HCT116 (cell line): Measurements from ENCODE around the gene UCK1. TPM values are rescaled to one million over a fixed set of nuclear protein-coding genes. Genes with fewer than 3 reads are reported as not detected.

ENCODE experiments used
- ATAC-seq: fragments of 200-7000 bp; cut with Tn5 transposase; 2 replicates; pipeline ENCODE4 v1.9.1; 2020; ENCODE audit warnings: mild to moderate bottlenecking, moderate library complexity
- BruUV-seq: library from RNA; stranded (reverse); fragments of 400-500 nt; replicated peaks from 2 replicates; lab custom pipeline; 2021; lab: Mats Ljungman, UMichigan
- CTCF ChIA-PET: fragments of 300-600 bp; sonication (Branson Sonifier 250); formaldehyde crosslinking; loops from one replicate; lab custom pipeline; 2021; ENCODE audit warnings: antibody characterized with exemption; lab: Charles Lee
- POLR2A ChIA-PET: fragments of 300-600, 350-600 bp; sonication (Branson Sonifier 250); formaldehyde crosslinking; loops from one replicate; lab custom pipeline; 2021; ENCODE audit warnings: antibody characterized with exemption; lab: Charles Lee
- RAD21 ChIA-PET, 2 experiments: fragments of 300-600 bp; sonication (Branson Sonifier 250); formaldehyde crosslinking; loops; one replicate each; lab custom pipeline; 2023; ENCODE audit warnings: low total read pairs in 2 of 2; ENCODE audit not compliant: uncharacterized antibody in 2 of 2, unreplicated experiment in 2 of 2, low non-redundant PET in 1 of 2; lab: Charles Lee
- DNase-seq: peaks from one replicate; pipeline ENCODE4 v3.0.0-alpha.2; 2010; ENCODE audit warnings: low read depth, low spot score
- H2AFZ ChIP-seq: fragments of 200-600 bp; shearing (Covaris generic), sonication (generic); 2 replicates; pipeline ENCODE4 v1.6.1; 2017; ENCODE audit warnings: low read depth, mixed run types, mixed read lengths, antibody characterized with exemption, low read length; ENCODE audit not compliant: poor library complexity, severe bottlenecking
- H3K27ac ChIP-seq: 2 replicates; pipeline ENCODE4 v1.5.1; 2012; ENCODE audit warnings: low read depth, low read length
- H3K27me3 ChIP-seq: fragments of 200-600 bp; sonication (generic); 2 replicates; pipeline ENCODE4 v1.6.1; 2016; ENCODE audit warnings: mixed run types, low read length, mixed read lengths; ENCODE audit not compliant: insufficient read depth
- H3K36me3 ChIP-seq, 2 experiments: fragments of 200-500 bp in 1 of 2; fragments of 200-600 bp in 1 of 2; sonication (Bioruptor generic) in 1 of 2; sonication (generic) in 1 of 2; 2 replicates each; pipeline versions ENCODE4 v1.5.1 to v1.6.1; 2014 to 2016; ENCODE audit warnings: low read length in 2 of 2, inconsistent platforms in 1 of 2, mixed read lengths in 1 of 2, mixed run types in 1 of 2; ENCODE audit not compliant: insufficient read depth in 2 of 2, control insufficient read depth in 1 of 2
- H3K4me1 ChIP-seq, 2 experiments: fragments of 200-600 bp in 1 of 2; sonication (generic) in 1 of 2; 2 replicates each; pipeline versions ENCODE4 v1.5.1 to v1.6.1; 2012 to 2017; ENCODE audit warnings: low read length in 2 of 2, inconsistent platforms in 1 of 2, mild to moderate bottlenecking in 1 of 2, mixed read lengths in 1 of 2, mixed run types in 1 of 2, moderate library complexity in 1 of 2; ENCODE audit not compliant: insufficient read depth in 2 of 2, control insufficient read depth in 1 of 2
- H3K4me2 ChIP-seq: fragments of 200-600 bp; sonication (generic); 2 replicates; pipeline ENCODE4 v1.6.1; 2017; ENCODE audit warnings: mixed run types, low read length, mixed read lengths
- H3K4me3 ChIP-seq, 2 experiments: fragments of 200-600 bp in 1 of 2; sonication (generic) in 1 of 2; replicated peaks in 1 of 2; 2 replicates each; pipeline ENCODE4 v1.5.1; 2011 to 2016; ENCODE audit warnings: low read length in 2 of 2, control low read depth in 1 of 2, low read depth in 1 of 2, mild to moderate bottlenecking in 1 of 2, mixed read lengths in 1 of 2, mixed run types in 1 of 2
- H3K79me2 ChIP-seq: fragments of 200-600 bp; sonication (generic); 2 replicates; pipeline ENCODE4 v1.6.1; 2017; ENCODE audit warnings: mild to moderate bottlenecking, mixed run types, low read length, moderate library complexity, mixed read lengths; ENCODE audit not compliant: insufficient read depth
- H3K9ac ChIP-seq: fragments of 200-600 bp; sonication (generic); 2 replicates; pipeline ENCODE4 v1.6.1; 2016; ENCODE audit warnings: low read length, mixed read lengths
- H3K9me2 ChIP-seq: fragments of 200-600 bp; sonication (generic), shearing (Covaris generic); 2 replicates; pipeline ENCODE4 v1.6.1; 2017; ENCODE audit warnings: mixed run types, mild to moderate bottlenecking, moderate library complexity; ENCODE audit not compliant: insufficient read depth
- H3K9me3 ChIP-seq, 2 experiments: fragments of 200-500 bp in 1 of 2; fragments of 200-600 bp in 1 of 2; sonication (Bioruptor generic) in 1 of 2; sonication (generic) in 1 of 2; 2 replicates each; pipeline ENCODE4 v1.6.1; 2014 to 2017; ENCODE audit warnings: low read length in 2 of 2, mixed read lengths in 2 of 2, inconsistent platforms in 1 of 2, low read depth in 1 of 2, mild to moderate bottlenecking in 1 of 2, mixed run types in 1 of 2, moderate library complexity in 1 of 2; ENCODE audit not compliant: control insufficient read depth in 1 of 2, insufficient read depth in 1 of 2
- H4K20me1 ChIP-seq: fragments of 200-600 bp; sonication (generic), shearing (Covaris generic); 2 replicates; pipeline ENCODE4 v1.6.1; 2017; ENCODE audit warnings: mixed run types, mild to moderate bottlenecking, moderate library complexity; ENCODE audit not compliant: insufficient read depth
- CBX3 ChIP-seq: IDR thresholded peaks from 2 replicates; pipeline ENCODE4 v1.6.1; 2012; ENCODE audit warnings: low read depth
- EGR1 ChIP-seq: IDR thresholded peaks from 2 replicates; pipeline ENCODE4 v1.6.1; 2012; ENCODE audit warnings: low read depth
- FOSL1 ChIP-seq: IDR thresholded peaks from 2 replicates; pipeline ENCODE4 v1.6.1; 2012; ENCODE audit warnings: low read depth
- POLR2A ChIP-seq: IDR thresholded peaks from 2 replicates; pipeline ENCODE4 v1.7.0; 2011; ENCODE audit warnings: borderline replicate concordance; ENCODE audit not compliant: insufficient read depth, insufficient read length; ENCODE audit errors: extremely low read depth
- REST ChIP-seq: IDR thresholded peaks from 2 replicates; pipeline ENCODE4 v1.6.1; 2012; ENCODE audit warnings: low read depth
- SP1 ChIP-seq: IDR thresholded peaks from 2 replicates; pipeline ENCODE4 v1.6.1; 2012; ENCODE audit warnings: low read depth
- ZBTB33 ChIP-seq: IDR thresholded peaks from 2 replicates; pipeline ENCODE4 v1.6.1; 2011; ENCODE audit warnings: mild to moderate bottlenecking, low read length, moderate library complexity; ENCODE audit not compliant: insufficient replicate concordance; ENCODE audit errors: extremely low read depth
- ZNF274 ChIP-seq: fragments of 200-500 bp; sonication (Bioruptor generic); IDR thresholded peaks from 2 replicates; pipeline ENCODE4 v1.6.1; 2014; ENCODE audit warnings: mild to moderate bottlenecking, low read depth, low read length, inconsistent platforms
- intact Hi-C: fragments of 100-400 bp; cut with micrococcal nuclease; formaldehyde crosslinking; loops from 2 replicates; pipeline ENCODE4 v1.10.0; 2022
- total RNA-seq: library from RNA; stranded (reverse); gene quantifications from one replicate; pipeline ENCODE4 v1.2.1, GENCODE V29; 2021; ENCODE audit not compliant: unreplicated experiment

The UCK1 gene
- total RNA-seq, 1 experiment from 2014 or later, result 17.5 TPM

DNA sequence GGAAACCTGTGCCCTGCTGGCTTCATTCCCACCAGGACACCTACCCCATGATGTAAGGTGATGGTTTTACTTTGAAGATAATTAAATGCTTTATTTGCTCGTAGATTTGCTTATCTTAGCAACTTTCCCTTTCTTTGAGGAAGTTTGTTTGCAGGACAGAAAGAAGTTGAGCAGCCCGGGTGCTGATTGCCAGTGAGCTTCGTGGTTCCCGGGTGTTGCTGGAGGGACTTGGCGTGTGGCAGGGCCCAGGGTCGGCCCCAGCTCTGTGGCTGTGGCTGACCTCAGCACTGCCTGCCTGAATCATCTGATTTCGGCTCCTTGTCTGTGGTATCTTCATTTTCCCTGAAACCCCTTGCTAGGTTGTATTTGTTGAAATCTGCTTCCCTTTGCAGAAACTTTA lies 19.6 kb downstream of the UCK1 start (continued):
- TF ChIP-seq REST, result no peak

- no peaks in the 10 kb centered on the region for H3K27me3 ChIP-seq
- intact Hi-C loops, result no loop called here
- no peaks in the 10 kb centered on the region for H3K9me3 ChIP-seq
- DNase-seq (no peak), ATAC-seq (no peak)
- ChIA-PET POLR2A (no interaction called here), RAD21 (interaction anchor here in 1 of 2 experiments (0.7 kb wide), 1 partner anchor 127 kb away, joined by 3 read pairs; no protein-coding TSS in a partner anchor), CTCF (no interaction called here)
- peaks cover 0 to 10% of the 10 kb centered on the region in 2 experiments; a peak in 1 of 4 replicates for H3K4me1 ChIP-seq
- no peaks in the 10 kb centered on the region for H4K20me1 ChIP-seq
- H3K36me3 ChIP-seq, result peaks cover 1 to 6% of the 10 kb centered on the region in 2 experiments; a peak in 3 of 4 replicates
- TF ChIP-seq FOSL1 (no peak), EGR1 (no peak), SP1 (no peak), ZBTB33 (no peak), CBX3 (no peak), REST (no peak), POLR2A (no peak), ZNF274 (no peak)
- H3K9ac ChIP-seq, result no peak overlapping the region
- H3K4me3 ChIP-seq, result no peak overlapping the region
- no peak overlapping the region for H3K27ac ChIP-seq
- no TSS peak for BruUV-seq
- no peaks in the 10 kb centered on the region for H3K9me2 ChIP-seq
- no peaks in the 10 kb centered on the region for H3K79me2 ChIP-seq
- H3K4me2 ChIP-seq, result no peak overlapping the region
- H2AFZ ChIP-seq, result no peak overlapping the region
These were observed 26.1 kb downstream of the UCK1 start for GRCh38 chr9:131505012-131505411.
